ENCODE results near the gene CD101.

CD101 gene

DNA sequence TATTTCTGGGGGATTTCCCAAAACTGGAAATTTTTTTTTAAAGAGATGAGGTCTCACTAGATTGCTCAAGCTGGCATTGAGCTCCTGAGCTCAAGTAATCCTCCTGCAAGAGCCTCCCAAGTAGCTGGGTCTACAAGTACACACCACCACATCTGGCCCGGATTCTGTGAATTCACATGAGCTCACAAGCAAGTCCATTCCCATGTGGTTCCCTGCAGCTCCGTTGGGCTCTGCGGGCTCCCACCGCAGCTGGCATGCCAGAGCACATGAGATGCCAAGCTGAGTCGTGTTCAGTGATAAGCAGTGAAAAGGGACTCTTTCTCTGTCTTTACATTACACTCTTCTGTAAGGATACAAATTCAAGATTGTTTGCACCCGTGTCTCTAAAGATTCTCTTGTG is 36.7 kb downstream of the CD101 start:
- FAIRE-seq (no peak), DNase-seq (ENCODE audit: insufficient read length, low spot score) (no peak)

DNA sequence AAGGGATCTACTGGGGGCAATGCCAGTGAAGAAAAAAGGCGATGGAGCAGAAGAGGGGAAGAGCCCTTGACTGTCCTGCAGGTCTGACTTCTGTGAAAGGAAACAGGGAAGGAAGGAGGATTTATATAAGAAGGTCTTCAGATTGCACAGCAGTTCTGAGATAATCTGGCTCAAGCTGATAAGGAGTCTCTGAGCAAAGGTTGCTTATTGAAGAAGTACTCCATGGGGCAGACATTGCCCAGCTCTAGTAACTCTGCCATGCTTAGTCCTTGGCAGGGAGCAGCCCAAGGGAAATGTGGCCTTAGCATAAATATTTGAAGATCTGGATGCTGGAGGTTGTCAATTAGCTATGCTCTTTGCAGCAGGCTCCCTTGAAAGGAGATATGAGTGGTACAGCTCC is 42.7 kb downstream of the CD101 start:
- no peak for DNase-seq (ENCODE audit: insufficient read length, low spot score)
- FAIRE-seq, result no peak

More for the DNA sequence above, 36.7 kb downstream of the CD101 start:
- no peak for TF ChIP-seq POLR2A (IDR thresholded peaks at IDR 0.05; ENCODE audit: low read depth, low read length)

DNA sequence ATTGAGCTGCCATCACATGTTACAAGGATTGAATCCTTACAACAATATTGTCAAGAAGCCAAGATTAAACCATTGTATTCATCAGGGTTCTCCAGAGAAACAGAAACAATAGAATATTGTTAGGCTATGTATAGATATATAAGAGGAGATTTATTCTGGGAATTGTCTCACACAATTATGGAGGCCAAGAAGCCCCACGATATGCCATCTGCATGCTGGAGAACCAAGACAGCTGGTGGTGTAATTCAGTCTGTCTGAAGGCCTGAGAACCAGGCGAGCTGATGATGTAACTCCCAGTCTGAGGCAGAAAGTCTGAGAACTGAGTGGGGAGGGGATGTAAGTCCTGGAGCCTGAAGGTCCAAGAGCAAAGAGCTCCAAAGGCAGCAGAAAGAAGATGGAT is 44.1 kb downstream of the CD101 start:
- no peak for FAIRE-seq
- no peak for TF ChIP-seq POLR2A (IDR thresholded peaks at IDR 0.05; ENCODE audit: low read depth, low read length)
- no peak for DNase-seq (ENCODE audit: insufficient read length, low spot score)

More for the DNA sequence above, 42.7 kb downstream of the CD101 start:
- TF ChIP-seq POLR2A (IDR thresholded peaks at IDR 0.05; ENCODE audit: low read depth, low read length), result no peak

GRCh38 chr1:117046781-117047180 is 45.2 kb downstream of the CD101 start:
- no peak for TF ChIP-seq POLR2A (IDR thresholded peaks at IDR 0.05; ENCODE audit: low read depth, low read length)
- FAIRE-seq (no peak), DNase-seq (ENCODE audit: insufficient read length, low spot score) (no peak)

DNA sequence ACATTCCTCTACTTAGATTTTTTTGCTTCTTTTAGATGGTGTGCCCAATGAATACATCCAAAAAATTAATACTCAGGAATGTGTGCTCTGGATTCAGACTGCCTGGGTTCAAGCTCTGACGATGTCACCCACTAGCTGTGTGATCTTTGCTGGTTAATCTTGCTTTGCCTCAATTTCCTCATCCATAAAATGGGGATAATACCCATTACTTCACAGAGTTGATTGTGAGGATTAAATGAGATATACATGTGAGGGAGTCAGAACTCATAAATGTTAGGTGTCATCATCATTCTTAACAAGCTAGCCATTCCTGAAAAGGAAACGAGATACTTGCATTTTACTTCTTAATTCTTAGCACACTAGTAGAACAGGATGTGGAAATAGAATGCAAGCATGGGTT is 45.7 kb downstream of the CD101 start:
- TF ChIP-seq POLR2A (IDR thresholded peaks at IDR 0.05; ENCODE audit: low read depth, low read length), result no peak
- no peak for DNase-seq (ENCODE audit: insufficient read length, low spot score)
- no peak for FAIRE-seq

DNA sequence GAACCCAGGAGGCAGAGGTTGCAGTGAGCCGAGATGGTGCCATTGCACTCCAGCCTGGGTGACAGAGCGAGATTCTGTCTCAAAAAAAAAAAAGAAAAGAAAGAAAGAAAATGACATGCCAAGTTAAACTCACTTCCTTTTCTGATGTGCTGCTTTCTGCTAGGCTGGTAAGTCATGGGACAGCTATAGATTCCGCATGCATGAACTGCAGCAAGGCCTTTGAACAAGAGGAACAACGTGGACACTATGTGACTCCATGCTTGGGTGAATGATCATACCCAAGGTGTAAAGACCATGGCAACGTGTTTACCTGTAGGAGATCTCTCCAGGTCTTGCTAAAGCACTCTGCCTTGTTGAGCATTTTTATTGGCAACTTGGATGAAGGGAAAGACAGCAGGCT is 48.3 kb downstream of the CD101 start:
- FAIRE-seq (no peak), DNase-seq (ENCODE audit: insufficient read length, low spot score) (no peak)
- no peak for TF ChIP-seq POLR2A (IDR thresholded peaks at IDR 0.05; ENCODE audit: low read depth, low read length)

- FAIRE-seq, result no peak
- TF ChIP-seq POLR2A (IDR thresholded peaks at IDR 0.05; ENCODE audit: low read depth, low read length), result no peak
- DNase-seq (ENCODE audit: insufficient read length, low spot score), result no peak
Measured at GRCh38 chr1:117051224-117052064, 49.9 kb downstream of the CD101 start.

DNA sequence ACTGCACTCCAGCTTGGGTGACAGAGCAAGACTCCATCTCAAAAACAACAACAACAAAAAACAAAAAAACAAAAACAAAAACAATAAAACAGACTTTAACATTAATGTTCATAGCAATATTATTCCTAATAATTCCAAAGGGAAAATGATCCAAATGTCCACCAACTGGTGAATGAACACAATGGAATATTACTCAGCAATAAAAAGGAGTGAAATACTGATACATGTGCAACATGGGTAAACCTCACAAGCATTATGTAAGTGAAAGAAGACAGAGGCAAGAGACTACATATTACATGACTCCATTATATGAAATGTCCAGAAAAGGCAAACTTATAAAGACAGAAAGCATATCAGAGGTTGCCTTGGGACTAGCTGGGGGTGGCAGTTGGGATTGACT is 52.5 kb downstream of the CD101 start:
- DNase-seq (ENCODE audit: insufficient read length, low spot score) (no peak), FAIRE-seq (no peak)
- no peak for TF ChIP-seq POLR2A (IDR thresholded peaks at IDR 0.05; ENCODE audit: low read depth, low read length)

GRCh38 chr1:117058810-117059209 is 57.2 kb downstream of the CD101 start:
- no peak for TF ChIP-seq POLR2A (IDR thresholded peaks at IDR 0.05; ENCODE audit: low read depth, low read length)
- FAIRE-seq (no peak), DNase-seq (ENCODE audit: insufficient read length, low spot score) (no peak)

- peak; percentile 50 for FAIRE-seq
- peak; percentile 52 for DNase-seq (ENCODE audit: insufficient read length, low spot score)
- no peak for TF ChIP-seq POLR2A (IDR thresholded peaks at IDR 0.05; ENCODE audit: low read depth, low read length)
Measured at GRCh38 chr1:117059334-117059677, 57.7 kb downstream of the CD101 start.

DNA sequence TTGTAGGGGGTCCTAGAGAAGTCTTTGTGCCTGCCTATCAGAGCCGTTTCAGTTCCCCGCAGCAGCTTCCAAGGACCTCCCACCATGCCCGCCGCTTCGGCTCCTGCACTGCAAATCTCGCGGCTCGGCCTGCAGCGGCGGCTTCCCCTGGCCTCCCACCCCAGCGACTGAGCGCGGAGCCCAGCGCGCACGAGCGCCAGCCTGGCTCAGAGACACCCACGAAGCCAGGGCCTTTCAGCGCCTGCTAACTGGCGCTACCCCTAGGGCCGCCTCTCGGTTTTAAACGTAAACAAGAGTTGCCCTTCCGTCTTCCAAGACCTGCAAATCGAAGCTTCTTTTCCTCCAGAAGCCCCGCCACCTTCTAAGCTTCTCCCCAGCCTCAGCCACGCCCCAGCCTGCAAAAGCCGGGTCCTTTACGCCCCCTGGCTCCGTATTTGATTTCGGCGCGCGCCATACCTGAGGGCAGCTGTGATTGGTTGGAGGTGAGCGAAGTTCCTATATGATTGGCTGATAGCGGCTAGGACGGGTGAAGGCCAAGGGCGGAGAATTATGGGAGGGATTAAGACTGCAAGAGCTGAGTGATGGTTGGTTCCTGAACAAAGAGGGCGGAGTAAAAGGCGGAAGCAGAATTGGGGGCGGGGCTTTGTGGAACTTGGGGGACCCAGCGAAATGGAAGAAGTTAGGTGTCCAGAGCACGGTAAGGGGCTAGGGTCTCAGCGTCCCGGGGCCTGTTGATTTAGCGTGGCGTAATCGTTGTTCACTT is 58.3 kb downstream of the CD101 start, which contains the start of gene TTF2:
TTF2 (plus strand) TSS at position 649 of the 763 bp plus-strand sequence; CDS start at position 670, 21 bp downstream.
- FAIRE-seq (peak; percentile 97), DNase-seq (ENCODE audit: insufficient read length, low spot score) (peak; percentile 83)
- peak; percentile 17; the same call in 1 of the 2 replicates for TF ChIP-seq POLR2A (IDR thresholded peaks at IDR 0.05; ENCODE audit: low read depth, low read length)

DNA sequence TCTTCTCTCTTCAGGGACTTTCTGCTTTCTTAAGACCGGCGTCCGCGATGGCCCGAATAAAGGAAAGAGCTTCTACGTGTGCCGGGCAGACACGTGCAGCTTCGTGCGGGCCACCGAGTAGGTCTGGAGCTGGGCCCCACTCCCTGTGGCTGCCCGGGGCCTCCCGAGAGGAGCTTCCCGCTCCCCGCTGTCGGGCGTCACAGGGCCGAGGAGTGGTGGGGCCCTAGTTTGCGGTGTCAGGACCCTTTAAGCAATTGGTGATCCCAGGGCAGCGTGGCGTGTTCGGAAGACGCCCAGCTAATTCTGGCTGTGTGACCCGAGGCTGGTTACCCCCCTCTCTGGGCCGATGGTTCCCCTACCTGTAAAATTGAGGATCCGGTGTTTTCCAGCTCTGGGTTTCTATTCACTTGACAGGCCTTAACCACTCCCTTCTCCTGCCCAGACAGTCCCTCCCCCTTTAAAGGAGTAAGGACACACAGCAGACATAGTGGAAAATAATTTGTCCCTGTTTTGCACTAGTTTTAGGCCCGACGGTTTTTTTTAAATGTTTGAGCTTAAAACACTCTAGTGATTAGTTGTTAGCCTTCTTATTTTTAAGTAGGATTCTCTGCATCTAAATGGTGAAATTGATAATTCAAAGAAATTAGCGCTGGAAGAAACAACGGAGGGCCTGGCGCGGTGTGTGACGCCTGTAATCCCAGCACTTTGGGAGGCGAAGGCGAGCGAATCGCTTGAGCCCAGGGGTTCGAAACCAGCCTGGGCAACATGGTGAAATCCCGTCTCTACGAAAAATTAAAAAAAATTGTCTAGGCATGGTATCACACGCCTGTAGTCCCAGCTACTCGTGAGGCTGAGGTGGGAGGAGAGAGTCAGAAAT is 59.1 kb downstream of the CD101 start:
- TF ChIP-seq POLR2A (IDR thresholded peaks at IDR 0.05; ENCODE audit: low read depth, low read length), result no peak
- FAIRE-seq (no peak), DNase-seq (ENCODE audit: insufficient read length, low spot score) (peak; percentile 37)

GRCh38 chr1:117061986-117062415 is 60.4 kb downstream of the CD101 start:
- no peak for TF ChIP-seq POLR2A (IDR thresholded peaks at IDR 0.05; ENCODE audit: low read depth, low read length)
- DNase-seq (ENCODE audit: insufficient read length, low spot score), result peak; percentile 44
- FAIRE-seq, result peak; percentile 84

DNA sequence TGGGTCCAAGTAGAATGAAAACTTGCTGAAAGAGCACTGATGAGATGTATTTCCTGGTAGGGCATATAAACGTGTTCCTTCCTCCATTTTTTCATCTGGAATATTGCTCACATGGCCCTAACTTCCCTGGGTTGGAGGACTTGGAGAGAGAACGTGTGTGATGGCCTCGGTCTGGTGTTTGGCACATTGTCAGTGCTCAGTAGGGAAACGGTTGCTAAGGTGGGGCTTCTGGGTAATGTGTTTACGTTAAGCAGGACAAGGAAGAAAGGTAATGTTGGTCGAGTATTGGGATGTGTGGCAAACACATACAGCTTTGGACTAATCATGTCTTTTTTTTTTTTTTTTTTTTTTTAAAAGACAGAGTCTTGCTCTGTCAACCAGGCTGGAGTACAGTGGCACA is 64.8 kb downstream of the CD101 start:
- DNase-seq (ENCODE audit: insufficient read length, low spot score) (no peak), FAIRE-seq (no peak)
- no peak for TF ChIP-seq POLR2A (IDR thresholded peaks at IDR 0.05; ENCODE audit: low read depth, low read length)
